ENCODE measurements around the gene RPS15. TPM values are rescaled to one million over a fixed set of nuclear protein-coding genes. Genes with fewer than 3 reads are reported as not detected.

Gene RPS15
- total and polyA plus RNA-seq, 10 of the 15 experiments (the other 5 are each of a cell fraction or from before 2014, with no cell fraction given) = 559 to 3,158 (median 1,413) TPM

DNA sequence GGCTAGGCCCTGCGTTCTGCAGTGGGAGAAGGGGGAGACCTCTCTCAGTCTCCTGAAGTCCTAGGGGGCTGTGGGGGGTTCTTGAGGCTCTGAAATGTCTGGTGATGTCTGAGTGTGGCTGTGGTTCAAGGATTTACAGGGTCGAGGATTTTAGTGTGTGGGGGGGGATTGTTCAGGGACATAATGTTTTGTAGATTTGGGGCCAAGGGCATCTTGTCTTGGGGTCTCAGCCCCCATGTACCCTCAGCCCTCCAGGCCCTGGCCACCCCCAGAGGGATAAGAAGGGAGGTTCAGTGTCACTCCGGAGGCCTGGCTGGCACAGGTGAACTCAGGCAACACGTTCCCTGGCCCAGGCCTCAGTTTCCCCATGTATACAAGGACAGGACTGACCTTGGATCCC lies 9.3 kb downstream of the RPS15 start:
- Histone ChIP-seq H3K27me3 (replicated peaks in 1 of 2; ENCODE audit: control insufficient read depth in 2 of 2, insufficient read depth in 2 of 2, low read length in 1 of 2) (peaks cover 10 to 14% of the 10 kb centered on the region in 2 experiments), H4K20me1 (ENCODE audit: control insufficient read depth, insufficient read depth) (no peaks in the 10 kb centered on the region), H3K4me1 (ENCODE audit: control insufficient read depth, insufficient read depth, low read length) (peaks cover 7% of the 10 kb centered on the region; the same call in 1 of the 2 replicates), H3K27ac (ENCODE audit: control insufficient read depth, insufficient read depth) (no peak overlapping the region), H3K4me2 (ENCODE audit: control insufficient read depth, insufficient read depth) (no peak overlapping the region), H3K9ac (ENCODE audit: control insufficient read depth, insufficient read depth, low read length) (no peak overlapping the region), H3K79me2 (ENCODE audit: control insufficient read depth, insufficient read depth, low read length) (no peaks in the 10 kb centered on the region), H3K9me3 (replicated peaks; ENCODE audit: control insufficient read depth, insufficient read depth, low read length) (no peaks in the 10 kb centered on the region), H3K4me3 (no peak overlapping the region), H3K36me3 (ENCODE audit: control insufficient read depth in 2 of 2, insufficient read depth in 2 of 2, low read length in 1 of 2) (0 out of 4 replicates have a peak, but pooled peaks cover 0 to under 1% of the 10 kb centered on the region in 2 experiments), H2AFZ (ENCODE audit: control insufficient read depth, low read depth, low read length) (no peak overlapping the region)
- no peak for FAIRE-seq
- in situ Hi-C loops (cut with MboI) (no loop called here), intact Hi-C loops (cut with micrococcal nuclease; ENCODE audit: unreplicated experiment) (no loop called here)
- WGBS (ENCODE audit: insufficient coverage, insufficient replicate concordance, low lambda C conversion rate, missing lambda C conversion rate) = 20% methylated on average over 4 of the region's 4 CpGs
- ChIA-PET POLR2A (no interaction called here), CTCF (no interaction called here), SMC1A (ENCODE audit: uncharacterized antibody, unreplicated experiment) (no interaction called here), RAD21 (ENCODE audit: unreplicated experiment) (no interaction called here)
- no peak for DNase-seq (ENCODE audit: low read depth, low spot score)
- BruUV-seq (replicated peaks) = no TSS peak
- no peak for ATAC-seq
- TF ChIP-seq STAT3 (IDR thresholded peaks at IDR 0.05; ENCODE audit: low read depth, low read length) (no peak), NFYA (IDR thresholded peaks at IDR 0.05; ENCODE audit: borderline replicate concordance, low read depth, low read length) (no peak), ESRRA (IDR thresholded peaks at IDR 0.05; ENCODE audit: low read length) (no peak), PAX8 (IDR thresholded peaks at IDR 0.05) (no peak), NRF1 (conservative IDR thresholded peaks at IDR 0.05; ENCODE audit: low read depth, low read length) (no peak), NFYB (IDR thresholded peaks at IDR 0.05; ENCODE audit: insufficient read depth, low read depth, low read length) (no peak)
- TF ChIP-seq, protein P1, sequence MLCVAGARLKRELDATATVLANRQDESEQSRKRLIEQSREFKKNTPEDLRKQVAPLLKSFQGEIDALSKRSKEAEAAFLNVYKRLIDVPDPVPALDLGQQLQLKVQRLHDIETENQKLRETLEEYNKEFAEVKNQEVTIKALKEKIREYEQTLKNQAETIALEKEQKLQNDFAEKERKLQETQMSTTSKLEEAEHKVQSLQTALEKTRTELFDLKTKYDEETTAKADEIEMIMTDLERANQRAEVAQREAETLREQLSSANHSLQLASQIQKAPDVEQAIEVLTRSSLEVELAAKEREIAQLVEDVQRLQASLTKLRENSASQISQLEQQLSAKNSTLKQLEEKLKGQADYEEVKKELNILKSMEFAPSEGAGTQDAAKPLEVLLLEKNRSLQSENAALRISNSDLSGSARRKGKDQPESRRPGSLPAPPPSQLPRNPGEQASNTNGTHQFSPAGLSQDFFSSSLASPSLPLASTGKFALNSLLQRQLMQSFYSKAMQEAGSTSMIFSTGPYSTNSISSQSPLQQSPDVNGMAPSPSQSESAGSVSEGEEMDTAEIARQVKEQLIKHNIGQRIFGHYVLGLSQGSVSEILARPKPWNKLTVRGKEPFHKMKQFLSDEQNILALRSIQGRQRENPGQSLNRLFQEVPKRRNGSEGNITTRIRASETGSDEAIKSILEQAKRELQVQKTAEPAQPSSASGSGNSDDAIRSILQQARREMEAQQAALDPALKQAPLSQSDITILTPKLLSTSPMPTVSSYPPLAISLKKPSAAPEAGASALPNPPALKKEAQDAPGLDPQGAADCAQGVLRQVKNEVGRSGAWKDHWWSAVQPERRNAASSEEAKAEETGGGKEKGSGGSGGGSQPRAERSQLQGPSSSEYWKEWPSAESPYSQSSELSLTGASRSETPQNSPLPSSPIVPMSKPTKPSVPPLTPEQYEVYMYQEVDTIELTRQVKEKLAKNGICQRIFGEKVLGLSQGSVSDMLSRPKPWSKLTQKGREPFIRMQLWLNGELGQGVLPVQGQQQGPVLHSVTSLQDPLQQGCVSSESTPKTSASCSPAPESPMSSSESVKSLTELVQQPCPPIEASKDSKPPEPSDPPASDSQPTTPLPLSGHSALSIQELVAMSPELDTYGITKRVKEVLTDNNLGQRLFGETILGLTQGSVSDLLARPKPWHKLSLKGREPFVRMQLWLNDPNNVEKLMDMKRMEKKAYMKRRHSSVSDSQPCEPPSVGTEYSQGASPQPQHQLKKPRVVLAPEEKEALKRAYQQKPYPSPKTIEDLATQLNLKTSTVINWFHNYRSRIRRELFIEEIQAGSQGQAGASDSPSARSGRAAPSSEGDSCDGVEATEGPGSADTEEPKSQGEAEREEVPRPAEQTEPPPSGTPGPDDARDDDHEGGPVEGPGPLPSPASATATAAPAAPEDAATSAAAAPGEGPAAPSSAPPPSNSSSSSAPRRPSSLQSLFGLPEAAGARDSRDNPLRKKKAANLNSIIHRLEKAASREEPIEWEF (IDR thresholded peaks at IDR 0.05; ENCODE audit: insufficient replicate concordance, low read depth, low read length) = no peak
- TF ChIP-seq, protein P2, sequence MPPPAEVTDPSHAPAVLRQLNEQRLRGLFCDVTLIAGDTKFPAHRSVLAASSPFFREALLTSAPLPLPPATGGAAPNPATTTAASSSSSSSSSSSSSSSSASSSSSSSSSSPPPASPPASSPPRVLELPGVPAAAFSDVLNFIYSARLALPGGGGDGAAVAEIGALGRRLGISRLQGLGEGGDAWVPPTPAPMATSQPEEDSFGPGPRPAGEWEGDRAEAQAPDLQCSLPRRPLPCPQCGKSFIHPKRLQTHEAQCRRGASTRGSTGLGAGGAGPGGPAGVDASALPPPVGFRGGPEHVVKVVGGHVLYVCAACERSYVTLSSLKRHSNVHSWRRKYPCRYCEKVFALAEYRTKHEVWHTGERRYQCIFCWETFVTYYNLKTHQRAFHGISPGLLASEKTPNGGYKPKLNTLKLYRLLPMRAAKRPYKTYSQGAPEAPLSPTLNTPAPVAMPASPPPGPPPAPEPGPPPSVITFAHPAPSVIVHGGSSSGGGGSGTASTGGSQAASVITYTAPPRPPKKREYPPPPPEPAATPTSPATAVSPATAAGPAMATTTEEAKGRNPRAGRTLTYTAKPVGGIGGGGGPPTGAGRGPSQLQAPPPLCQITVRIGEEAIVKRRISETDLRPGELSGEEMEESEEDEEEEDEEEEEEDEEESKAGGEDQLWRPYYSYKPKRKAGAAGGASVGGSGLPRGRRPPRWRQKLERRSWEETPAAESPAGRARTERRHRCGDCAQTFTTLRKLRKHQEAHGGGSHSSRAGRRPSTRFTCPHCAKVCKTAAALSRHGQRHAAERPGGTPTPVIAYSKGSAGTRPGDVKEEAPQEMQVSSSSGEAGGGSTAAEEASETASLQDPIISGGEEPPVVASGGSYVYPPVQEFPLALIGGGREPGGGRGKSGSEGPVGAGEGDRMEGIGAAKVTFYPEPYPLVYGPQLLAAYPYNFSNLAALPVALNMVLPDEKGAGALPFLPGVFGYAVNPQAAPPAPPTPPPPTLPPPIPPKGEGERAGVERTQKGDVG (CRISPR knock-in tag; IDR thresholded peaks at IDR 0.05) = no peak
- TF ChIP-seq, protein P3, sequence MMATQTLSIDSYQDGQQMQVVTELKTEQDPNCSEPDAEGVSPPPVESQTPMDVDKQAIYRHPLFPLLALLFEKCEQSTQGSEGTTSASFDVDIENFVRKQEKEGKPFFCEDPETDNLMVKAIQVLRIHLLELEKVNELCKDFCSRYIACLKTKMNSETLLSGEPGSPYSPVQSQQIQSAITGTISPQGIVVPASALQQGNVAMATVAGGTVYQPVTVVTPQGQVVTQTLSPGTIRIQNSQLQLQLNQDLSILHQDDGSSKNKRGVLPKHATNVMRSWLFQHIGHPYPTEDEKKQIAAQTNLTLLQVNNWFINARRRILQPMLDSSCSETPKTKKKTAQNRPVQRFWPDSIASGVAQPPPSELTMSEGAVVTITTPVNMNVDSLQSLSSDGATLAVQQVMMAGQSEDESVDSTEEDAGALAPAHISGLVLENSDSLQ (IDR thresholded peaks at IDR 0.05) = no peak
- TF ChIP-seq, protein P4, sequence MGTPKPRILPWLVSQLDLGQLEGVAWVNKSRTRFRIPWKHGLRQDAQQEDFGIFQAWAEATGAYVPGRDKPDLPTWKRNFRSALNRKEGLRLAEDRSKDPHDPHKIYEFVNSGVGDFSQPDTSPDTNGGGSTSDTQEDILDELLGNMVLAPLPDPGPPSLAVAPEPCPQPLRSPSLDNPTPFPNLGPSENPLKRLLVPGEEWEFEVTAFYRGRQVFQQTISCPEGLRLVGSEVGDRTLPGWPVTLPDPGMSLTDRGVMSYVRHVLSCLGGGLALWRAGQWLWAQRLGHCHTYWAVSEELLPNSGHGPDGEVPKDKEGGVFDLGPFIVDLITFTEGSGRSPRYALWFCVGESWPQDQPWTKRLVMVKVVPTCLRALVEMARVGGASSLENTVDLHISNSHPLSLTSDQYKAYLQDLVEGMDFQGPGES (IDR thresholded peaks at IDR 0.05) = no peak
- TF ChIP-seq, protein P5, sequence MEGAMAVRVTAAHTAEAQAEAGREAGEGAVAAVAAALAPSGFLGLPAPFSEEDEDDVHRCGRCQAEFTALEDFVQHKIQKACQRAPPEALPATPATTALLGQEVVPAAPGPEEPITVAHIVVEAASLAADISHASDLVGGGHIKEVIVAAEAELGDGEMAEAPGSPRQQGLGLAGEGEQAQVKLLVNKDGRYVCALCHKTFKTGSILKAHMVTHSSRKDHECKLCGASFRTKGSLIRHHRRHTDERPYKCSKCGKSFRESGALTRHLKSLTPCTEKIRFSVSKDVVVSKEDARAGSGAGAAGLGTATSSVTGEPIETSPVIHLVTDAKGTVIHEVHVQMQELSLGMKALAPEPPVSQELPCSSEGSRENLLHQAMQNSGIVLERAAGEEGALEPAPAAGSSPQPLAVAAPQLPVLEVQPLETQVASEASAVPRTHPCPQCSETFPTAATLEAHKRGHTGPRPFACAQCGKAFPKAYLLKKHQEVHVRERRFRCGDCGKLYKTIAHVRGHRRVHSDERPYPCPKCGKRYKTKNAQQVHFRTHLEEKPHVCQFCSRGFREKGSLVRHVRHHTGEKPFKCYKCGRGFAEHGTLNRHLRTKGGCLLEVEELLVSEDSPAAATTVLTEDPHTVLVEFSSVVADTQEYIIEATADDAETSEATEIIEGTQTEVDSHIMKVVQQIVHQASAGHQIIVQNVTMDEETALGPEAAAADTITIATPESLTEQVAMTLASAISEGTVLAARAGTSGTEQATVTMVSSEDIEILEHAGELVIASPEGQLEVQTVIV (IDR thresholded peaks at IDR 0.05; ENCODE audit: borderline replicate concordance, partially characterized antibody) = no peak
